IPS DF 6.9 (cell line): ENCODE data around the gene LAMTOR2.
"Not testable (repeated sequence)": the region's sequence is repeated elsewhere in the genome, so short reads cannot be mapped to it uniquely, and the experiment has no call there.

Experiments
- DNase-seq: peaks from one replicate; pipeline ENCODE4 v3.0.0-alpha.2; 2013; ENCODE audit warnings: low read depth, low spot score
- H3K27ac ChIP-seq: one replicate; pipeline ENCODE4 v1.5.1; 2013; ENCODE audit warnings: low read length, control low read depth
- H3K27me3 ChIP-seq: 2 replicates; pipeline ENCODE4 v1.6.1; 2013; ENCODE audit warnings: mild to moderate bottlenecking, low read length; ENCODE audit not compliant: control insufficient read depth, insufficient read depth
- H3K36me3 ChIP-seq: 2 replicates; pipeline ENCODE4 v1.6.1; 2013; ENCODE audit warnings: low read length; ENCODE audit not compliant: control insufficient read depth, insufficient read depth
- H3K4me1 ChIP-seq: 2 replicates; pipeline ENCODE4 v1.6.1; 2013; ENCODE audit warnings: low read length; ENCODE audit not compliant: control insufficient read depth, insufficient read depth
- H3K4me3 ChIP-seq: 2 replicates; pipeline ENCODE4 v1.5.1; 2013; ENCODE audit warnings: mild to moderate bottlenecking, low read length
- H3K9me3 ChIP-seq: 2 replicates; pipeline ENCODE4 v1.6.1; 2013; ENCODE audit warnings: low read length, inconsistent platforms; ENCODE audit not compliant: control insufficient read depth, insufficient read depth
- WGBS: extraction: QIAGEN DNeasy Blood & Tissue Kit; methylation state at CpG from one replicate; pipeline ENCODE4 v1.1.7; 2013; ENCODE audit warnings: mixed read lengths, missing lambda C conversion rate; ENCODE audit not compliant: insufficient read length, insufficient coverage; 5-methylcytosine and 5-hydroxymethylcytosine counted together

Gene LAMTOR2

GRCh38 chr1:156021954-156022353 is 32.6 kb upstream of the LAMTOR2 start:
- Histone ChIP-seq H3K4me1 (0 out of 2 replicates have a peak, but pooled peaks cover 1% of the 10 kb centered on the region), H3K4me3 (no peak overlapping the region), H3K36me3 (peaks cover 6% of the 10 kb centered on the region; the same call in 1 of the 2 replicates), H3K27ac (no peak overlapping the region), H3K9me3 (no peaks in the 10 kb centered on the region), H3K27me3 (no peaks in the 10 kb centered on the region)
- DNase-seq, result no peak
- WGBS, result no CpG with 5 or more reads among the region's 2 CpGs

GRCh38 chr1:156024801-156025200 is 29.8 kb upstream of the LAMTOR2 start:
- WGBS, result no CpG with 5 or more reads among the region's 5 CpGs
- Histone ChIP-seq H3K4me3 (no peak overlapping the region), H3K27ac (no peak overlapping the region), H3K4me1 (0 out of 2 replicates have a peak, but pooled peaks cover under 1% of the 10 kb centered on the region), H3K36me3 (no peaks in the 10 kb centered on the region), H3K9me3 (no peaks in the 10 kb centered on the region), H3K27me3 (no peaks in the 10 kb centered on the region)
- no peak for DNase-seq

GRCh38 chr1:156025876-156026275 is 28.7 kb upstream of the LAMTOR2 start:
- no peaks in the 10 kb centered on the region for H3K4me1 ChIP-seq
- H3K9me3 ChIP-seq, result no peaks in the 10 kb centered on the region
- H3K27me3 ChIP-seq, result no peaks in the 10 kb centered on the region
- WGBS, result no CpG with 5 or more reads among the region's 9 CpGs
- no peak overlapping the region for H3K4me3 ChIP-seq
- no peaks in the 10 kb centered on the region for H3K36me3 ChIP-seq
- no peak overlapping the region for H3K27ac ChIP-seq
- peak; percentile 47 for DNase-seq

GRCh38 chr1:156026588-156026987 is 28.0 kb upstream of the LAMTOR2 start:
- no peaks in the 10 kb centered on the region for H3K27me3 ChIP-seq
- WGBS, result no CpG with 5 or more reads among the region's 4 CpGs

GRCh38 chr1:156033011-156033410 is 21.6 kb upstream of the LAMTOR2 start:
- Histone ChIP-seq H3K27ac (no peak overlapping the region), H3K27me3 (no peaks in the 10 kb centered on the region; the same call in 1 of the 2 replicates), H3K4me3 (no peak overlapping the region), H3K9me3 (no peaks in the 10 kb centered on the region), H3K4me1 (no peaks in the 10 kb centered on the region), H3K36me3 (no peaks in the 10 kb centered on the region)
- no CpG with 5 or more reads among the region's 6 CpGs for WGBS
- no peak for DNase-seq

More at GRCh38 chr1:156026588-156026987, 28.0 kb upstream of the LAMTOR2 start:
- Histone ChIP-seq H3K4me1 (no peaks in the 10 kb centered on the region), H3K36me3 (no peaks in the 10 kb centered on the region), H3K9me3 (no peaks in the 10 kb centered on the region), H3K4me3 (no peak overlapping the region), H3K27ac (no peak overlapping the region)
- no peak for DNase-seq

- H3K4me1 ChIP-seq, H3K4me3 ChIP-seq, H3K27ac ChIP-seq, H3K36me3 ChIP-seq, H3K27me3 ChIP-seq, DNase-seq, H3K9me3 ChIP-seq: not testable (repeated sequence)
- 100% methylated on average over 1 of the region's 4 CpGs for whole genome bisulfite sequencing
These were observed 19.6 kb upstream of the LAMTOR2 start for GRCh38 chr1:156034991-156035390.

- Histone ChIP-seq H3K9me3 (no peaks in the 10 kb centered on the region), H3K4me3 (no peak overlapping the region), H3K4me1 (no peaks in the 10 kb centered on the region), H3K27ac (no peak overlapping the region), H3K27me3 (no peaks in the 10 kb centered on the region), H3K36me3 (peaks cover 17% of the 10 kb centered on the region)
- DNase-seq, result no peak
- WGBS, result no CpG with 5 or more reads among the region's 3 CpGs
These were observed 11.8 kb upstream of the LAMTOR2 start for GRCh38 chr1:156042828-156043227.

- no peak overlapping the region for H3K27ac ChIP-seq
- H3K36me3 ChIP-seq, result peaks cover 23% of the 10 kb centered on the region
- H3K4me1 ChIP-seq, result no peaks in the 10 kb centered on the region
- H3K4me3 ChIP-seq, result no peak overlapping the region
- H3K27me3 ChIP-seq, result no peaks in the 10 kb centered on the region
- DNase-seq, result no peak
- no peaks in the 10 kb centered on the region for H3K9me3 ChIP-seq
- no CpG with 5 or more reads among the region's 4 CpGs for WGBS
These were observed 9.5 kb upstream of the LAMTOR2 start for GRCh38 chr1:156045076-156045475.

GRCh38 chr1:156048663-156049258 is 5.8 kb upstream of the LAMTOR2 start:
- Histone ChIP-seq H3K9me3 (no peaks in the 10 kb centered on the region), H3K36me3 (peaks cover 10% of the 10 kb centered on the region), H3K27me3 (no peaks in the 10 kb centered on the region), H3K4me3 (no peak overlapping the region), H3K27ac (no peak overlapping the region), H3K4me1 (no peaks in the 10 kb centered on the region)
- WGBS, result no CpG with 5 or more reads among the region's 3 CpGs
- no peak for DNase-seq

GRCh38 chr1:156050376-156050775 is 4.2 kb upstream of the LAMTOR2 start:
- no CpG with 5 or more reads among the region's 4 CpGs for WGBS
- H3K4me3 ChIP-seq, result no peak overlapping the region
- no peak for DNase-seq
- peaks cover 6% of the 10 kb centered on the region for H3K36me3 ChIP-seq
- H3K27me3 ChIP-seq, result no peaks in the 10 kb centered on the region
- H3K9me3 ChIP-seq, result no peaks in the 10 kb centered on the region
- H3K27ac ChIP-seq, result no peak overlapping the region
- H3K4me1 ChIP-seq, result peaks cover under 1% of the 10 kb centered on the region; the same call in 1 of the 2 replicates
